WTC11 (cell line): ENCODE data around the gene TMEFF2.

ENCODE experiments used
- CREM ChIP-seq: sonication (generic); formaldehyde crosslinking; IDR thresholded peaks from 2 replicates; pipeline ENCODE4 v1.8.1; 2022; ENCODE audit warnings: mild to moderate bottlenecking, missing genetic modification reagents, moderate library complexity
- EMX1 ChIP-seq: fragments of 250-450 bp; sonication (Bioruptor Pico); IDR thresholded peaks from 2 replicates; pipeline ENCODE4 v1.8.0; 2021; ENCODE audit warnings: mild to moderate bottlenecking
- NFE2L1 ChIP-seq: sonication (generic); formaldehyde crosslinking; IDR thresholded peaks from 2 replicates; pipeline ENCODE4 v1.8.1; 2023; ENCODE audit warnings: missing genetic modification reagents
- NR3C1 ChIP-seq: sonication (generic); formaldehyde crosslinking; conservative IDR thresholded peaks from 2 replicates; pipeline ENCODE4 v1.8.1; 2023; ENCODE audit warnings: low read depth, mild to moderate bottlenecking, missing genetic modification reagents
- PREB ChIP-seq: sonication (generic); formaldehyde crosslinking; IDR thresholded peaks from 2 replicates; pipeline ENCODE4 v1.8.1; 2022; ENCODE audit warnings: mild to moderate bottlenecking, missing genetic modification reagents, moderate library complexity, borderline replicate concordance
- TCF7 ChIP-seq: sonication (generic); formaldehyde crosslinking; IDR thresholded peaks from 2 replicates; pipeline ENCODE4 v1.8.0; 2022; ENCODE audit warnings: mild to moderate bottlenecking, low read depth, missing genetic modification reagents, moderate library complexity
- USF1 ChIP-seq: sonication (generic); formaldehyde crosslinking; IDR thresholded peaks from 2 replicates; pipeline ENCODE4 v1.8.0; 2022; ENCODE audit warnings: mild to moderate bottlenecking, missing genetic modification reagents
- ZNF416 ChIP-seq: fragments of 250-450 bp; sonication (Bioruptor Pico); IDR thresholded peaks from 2 replicates; pipeline ENCODE4 v1.9.0; 2021; ENCODE audit warnings: mild to moderate bottlenecking, inconsistent platforms
- TF ChIP-seq, protein P1 (sequence below): fragments of 200-600 bp; IDR thresholded peaks from 2 replicates; pipeline ENCODE4 v1.8.0; 2022; ENCODE audit warnings: antibody characterized with exemption
- TF ChIP-seq, protein P2 (sequence below): sonication (generic); formaldehyde crosslinking; IDR thresholded peaks from 2 replicates; pipeline ENCODE4 v1.8.1; 2022; ENCODE audit warnings: low read depth, missing genetic modification reagents, borderline replicate concordance
- TF ChIP-seq, protein P3 (sequence below): sonication (generic); formaldehyde crosslinking; IDR thresholded peaks from 2 replicates; pipeline ENCODE4 v1.8.1; 2023; ENCODE audit warnings: mild to moderate bottlenecking, missing genetic modification reagents, moderate library complexity
- TF ChIP-seq, protein P4 (sequence below): sonication (generic); formaldehyde crosslinking; IDR thresholded peaks from 2 replicates; pipeline ENCODE4 v1.8.0; 2023; ENCODE audit warnings: missing genetic modification reagents
- TF ChIP-seq, protein P5 (sequence below): sonication (generic); formaldehyde crosslinking; IDR thresholded peaks from 2 replicates; pipeline ENCODE4 v1.8.0; 2022; ENCODE audit warnings: mild to moderate bottlenecking, missing genetic modification reagents

- TF ChIP-seq, protein P1, sequence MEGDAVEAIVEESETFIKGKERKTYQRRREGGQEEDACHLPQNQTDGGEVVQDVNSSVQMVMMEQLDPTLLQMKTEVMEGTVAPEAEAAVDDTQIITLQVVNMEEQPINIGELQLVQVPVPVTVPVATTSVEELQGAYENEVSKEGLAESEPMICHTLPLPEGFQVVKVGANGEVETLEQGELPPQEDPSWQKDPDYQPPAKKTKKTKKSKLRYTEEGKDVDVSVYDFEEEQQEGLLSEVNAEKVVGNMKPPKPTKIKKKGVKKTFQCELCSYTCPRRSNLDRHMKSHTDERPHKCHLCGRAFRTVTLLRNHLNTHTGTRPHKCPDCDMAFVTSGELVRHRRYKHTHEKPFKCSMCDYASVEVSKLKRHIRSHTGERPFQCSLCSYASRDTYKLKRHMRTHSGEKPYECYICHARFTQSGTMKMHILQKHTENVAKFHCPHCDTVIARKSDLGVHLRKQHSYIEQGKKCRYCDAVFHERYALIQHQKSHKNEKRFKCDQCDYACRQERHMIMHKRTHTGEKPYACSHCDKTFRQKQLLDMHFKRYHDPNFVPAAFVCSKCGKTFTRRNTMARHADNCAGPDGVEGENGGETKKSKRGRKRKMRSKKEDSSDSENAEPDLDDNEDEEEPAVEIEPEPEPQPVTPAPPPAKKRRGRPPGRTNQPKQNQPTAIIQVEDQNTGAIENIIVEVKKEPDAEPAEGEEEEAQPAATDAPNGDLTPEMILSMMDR: no peak
- TF ChIP-seq ZNF416 (CRISPR knock-in tag) (no peak), PREB (no peak), EMX1 (CRISPR knock-in tag) (no peak), TCF7 (CRISPR knock-in tag) (no peak), USF1 (no peak), CREM (no peak), NFE2L1 (CRISPR knock-in tag) (no peak), NR3C1 (CRISPR knock-in tag) (no peak)
- TF ChIP-seq, protein P2, sequence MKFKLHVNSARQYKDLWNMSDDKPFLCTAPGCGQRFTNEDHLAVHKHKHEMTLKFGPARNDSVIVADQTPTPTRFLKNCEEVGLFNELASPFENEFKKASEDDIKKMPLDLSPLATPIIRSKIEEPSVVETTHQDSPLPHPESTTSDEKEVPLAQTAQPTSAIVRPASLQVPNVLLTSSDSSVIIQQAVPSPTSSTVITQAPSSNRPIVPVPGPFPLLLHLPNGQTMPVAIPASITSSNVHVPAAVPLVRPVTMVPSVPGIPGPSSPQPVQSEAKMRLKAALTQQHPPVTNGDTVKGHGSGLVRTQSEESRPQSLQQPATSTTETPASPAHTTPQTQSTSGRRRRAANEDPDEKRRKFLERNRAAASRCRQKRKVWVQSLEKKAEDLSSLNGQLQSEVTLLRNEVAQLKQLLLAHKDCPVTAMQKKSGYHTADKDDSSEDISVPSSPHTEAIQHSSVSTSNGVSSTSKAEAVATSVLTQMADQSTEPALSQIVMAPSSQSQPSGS (CRISPR knock-in tag): no peak
- TF ChIP-seq, protein P3, sequence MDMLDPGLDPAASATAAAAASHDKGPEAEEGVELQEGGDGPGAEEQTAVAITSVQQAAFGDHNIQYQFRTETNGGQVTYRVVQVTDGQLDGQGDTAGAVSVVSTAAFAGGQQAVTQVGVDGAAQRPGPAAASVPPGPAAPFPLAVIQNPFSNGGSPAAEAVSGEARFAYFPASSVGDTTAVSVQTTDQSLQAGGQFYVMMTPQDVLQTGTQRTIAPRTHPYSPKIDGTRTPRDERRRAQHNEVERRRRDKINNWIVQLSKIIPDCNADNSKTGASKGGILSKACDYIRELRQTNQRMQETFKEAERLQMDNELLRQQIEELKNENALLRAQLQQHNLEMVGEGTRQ (CRISPR knock-in tag): no peak
- TF ChIP-seq, protein P4, sequence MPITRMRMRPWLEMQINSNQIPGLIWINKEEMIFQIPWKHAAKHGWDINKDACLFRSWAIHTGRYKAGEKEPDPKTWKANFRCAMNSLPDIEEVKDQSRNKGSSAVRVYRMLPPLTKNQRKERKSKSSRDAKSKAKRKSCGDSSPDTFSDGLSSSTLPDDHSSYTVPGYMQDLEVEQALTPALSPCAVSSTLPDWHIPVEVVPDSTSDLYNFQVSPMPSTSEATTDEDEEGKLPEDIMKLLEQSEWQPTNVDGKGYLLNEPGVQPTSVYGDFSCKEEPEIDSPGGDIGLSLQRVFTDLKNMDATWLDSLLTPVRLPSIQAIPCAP: no peak
- TF ChIP-seq, protein P5, sequence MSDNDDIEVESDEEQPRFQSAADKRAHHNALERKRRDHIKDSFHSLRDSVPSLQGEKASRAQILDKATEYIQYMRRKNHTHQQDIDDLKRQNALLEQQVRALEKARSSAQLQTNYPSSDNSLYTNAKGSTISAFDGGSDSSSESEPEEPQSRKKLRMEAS (CRISPR knock-in tag): no peak
These were observed 122.5 kb downstream of the TMEFF2 start for GRCh38 chr2:192072261-192072660.
